ENCODE data around the gene BLOC1S3. TPM values are rescaled to one million over a fixed set of nuclear protein-coding genes. Genes with fewer than 3 reads are reported as not detected.

Gene BLOC1S3
- total and polyA plus RNA-seq, 2 of the 13 experiments (the other 11 are each of a cell fraction or from before 2014, with no cell fraction given): 4.3 to 4.8 TPM

DNA sequence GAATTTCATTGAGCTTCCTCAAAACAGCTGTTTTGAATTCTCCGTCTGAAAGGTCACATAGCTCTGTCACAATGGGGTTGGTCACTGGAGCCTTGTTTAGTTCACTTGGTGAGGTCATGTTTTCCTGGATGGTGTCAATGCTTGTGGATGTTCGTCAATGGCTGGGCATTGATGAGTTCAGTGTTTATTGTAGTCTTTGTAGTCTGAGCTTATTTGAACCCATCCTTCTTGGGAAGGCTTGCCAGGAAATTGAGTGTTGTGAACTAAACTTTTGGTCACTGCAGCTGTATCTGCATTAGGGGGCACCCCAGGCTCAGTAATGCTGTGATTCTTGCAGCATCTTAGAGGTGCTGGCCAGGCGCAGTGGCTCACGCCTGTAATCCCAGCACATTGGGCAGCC lies 22.0 kb downstream of the BLOC1S3 start (continued):
- TF ChIP-seq, protein P1, sequence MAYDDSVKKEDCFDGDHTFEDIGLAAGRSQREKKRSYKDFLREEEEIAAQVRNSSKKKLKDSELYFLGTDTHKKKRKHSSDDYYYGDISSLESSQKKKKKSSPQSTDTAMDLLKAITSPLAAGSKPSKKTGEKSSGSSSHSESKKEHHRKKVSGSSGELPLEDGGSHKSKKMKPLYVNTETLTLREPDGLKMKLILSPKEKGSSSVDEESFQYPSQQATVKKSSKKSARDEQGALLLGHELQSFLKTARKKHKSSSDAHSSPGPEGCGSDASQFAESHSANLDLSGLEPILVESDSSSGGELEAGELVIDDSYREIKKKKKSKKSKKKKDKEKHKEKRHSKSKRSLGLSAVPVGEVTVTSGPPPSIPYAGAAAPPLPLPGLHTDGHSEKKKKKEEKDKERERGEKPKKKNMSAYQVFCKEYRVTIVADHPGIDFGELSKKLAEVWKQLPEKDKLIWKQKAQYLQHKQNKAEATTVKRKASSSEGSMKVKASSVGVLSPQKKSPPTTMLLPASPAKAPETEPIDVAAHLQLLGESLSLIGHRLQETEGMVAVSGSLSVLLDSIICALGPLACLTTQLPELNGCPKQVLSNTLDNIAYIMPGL (CRISPR knock-in tag; IDR thresholded peaks at IDR 0.05; ENCODE audit: borderline replicate concordance in 1 of 2, low read depth in 1 of 2): 0 out of 4 replicates have a peak, but pooled peaks have one; percentile 26 to 32
- TF ChIP-seq ZNF563 (CRISPR knock-in tag; IDR thresholded peaks at IDR 0.05) (no peak), ZNF567 (CRISPR knock-in tag; IDR thresholded peaks at IDR 0.05; ENCODE audit: borderline replicate concordance) (no peak), THAP11 (CRISPR knock-in tag; IDR thresholded peaks at IDR 0.05) (peak; percentile 45; the same call in 1 of the 2 replicates), DMAP1 (CRISPR knock-in tag; IDR thresholded peaks at IDR 0.05) (no peak), HOXA9 (CRISPR knock-in tag; IDR thresholded peaks at IDR 0.05; ENCODE audit: borderline replicate concordance) (no peak), ZNF564 (CRISPR knock-in tag; IDR thresholded peaks at IDR 0.05) (no peak), PHF5A (CRISPR knock-in tag; IDR thresholded peaks at IDR 0.05; ENCODE audit: low read depth, unreplicated experiment) (no peak), EP300 (IDR thresholded peaks at IDR 0.05; ENCODE audit: low read depth in 2 of 2, low read length in 2 of 2) (no peak), EP300 (CRISPR knock-in tag; IDR thresholded peaks at IDR 0.05; ENCODE audit: borderline replicate concordance) (no peak), ATF1 (CRISPR knock-in tag; IDR thresholded peaks at IDR 0.05) (no peak), ZNF605 (CRISPR knock-in tag; IDR thresholded peaks at IDR 0.05) (no peak), MTF2 (CRISPR knock-in tag; IDR thresholded peaks at IDR 0.05; ENCODE audit: borderline replicate concordance) (no peak), NRL (CRISPR knock-in tag; IDR thresholded peaks at IDR 0.05; ENCODE audit: borderline replicate concordance) (no peak), KLF16 (CRISPR knock-in tag; IDR thresholded peaks at IDR 0.05) (no peak), ZNF775 (CRISPR knock-in tag; IDR thresholded peaks at IDR 0.05; ENCODE audit: borderline replicate concordance) (no peak), SIX4 (CRISPR knock-in tag; IDR thresholded peaks at IDR 0.05) (no peak), ZBTB42 (CRISPR knock-in tag; IDR thresholded peaks at IDR 0.05) (no peak), MEIS1 (CRISPR knock-in tag; IDR thresholded peaks at IDR 0.05; ENCODE audit: borderline replicate concordance) (no peak), SNRNP70 (IDR thresholded peaks at IDR 0.05; ENCODE audit: low read depth, low read length) (no peak)
- TF ChIP-seq, protein P2, sequence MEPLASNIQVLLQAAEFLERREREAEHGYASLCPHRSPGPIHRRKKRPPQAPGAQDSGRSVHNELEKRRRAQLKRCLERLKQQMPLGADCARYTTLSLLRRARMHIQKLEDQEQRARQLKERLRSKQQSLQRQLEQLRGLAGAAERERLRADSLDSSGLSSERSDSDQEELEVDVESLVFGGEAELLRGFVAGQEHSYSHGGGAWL (CRISPR knock-in tag; IDR thresholded peaks at IDR 0.05): no peak
- TF ChIP-seq, protein P3, sequence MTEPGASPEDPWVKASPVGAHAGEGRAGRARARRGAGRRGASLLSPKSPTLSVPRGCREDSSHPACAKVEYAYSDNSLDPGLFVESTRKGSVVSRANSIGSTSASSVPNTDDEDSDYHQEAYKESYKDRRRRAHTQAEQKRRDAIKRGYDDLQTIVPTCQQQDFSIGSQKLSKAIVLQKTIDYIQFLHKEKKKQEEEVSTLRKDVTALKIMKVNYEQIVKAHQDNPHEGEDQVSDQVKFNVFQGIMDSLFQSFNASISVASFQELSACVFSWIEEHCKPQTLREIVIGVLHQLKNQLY (CRISPR knock-in tag; IDR thresholded peaks at IDR 0.05): no peak
- TF ChIP-seq, protein P4, sequence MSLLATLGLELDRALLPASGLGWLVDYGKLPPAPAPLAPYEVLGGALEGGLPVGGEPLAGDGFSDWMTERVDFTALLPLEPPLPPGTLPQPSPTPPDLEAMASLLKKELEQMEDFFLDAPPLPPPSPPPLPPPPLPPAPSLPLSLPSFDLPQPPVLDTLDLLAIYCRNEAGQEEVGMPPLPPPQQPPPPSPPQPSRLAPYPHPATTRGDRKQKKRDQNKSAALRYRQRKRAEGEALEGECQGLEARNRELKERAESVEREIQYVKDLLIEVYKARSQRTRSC (CRISPR knock-in tag; IDR thresholded peaks at IDR 0.05; ENCODE audit: low read depth): no peak
- TF ChIP-seq, protein P5, sequence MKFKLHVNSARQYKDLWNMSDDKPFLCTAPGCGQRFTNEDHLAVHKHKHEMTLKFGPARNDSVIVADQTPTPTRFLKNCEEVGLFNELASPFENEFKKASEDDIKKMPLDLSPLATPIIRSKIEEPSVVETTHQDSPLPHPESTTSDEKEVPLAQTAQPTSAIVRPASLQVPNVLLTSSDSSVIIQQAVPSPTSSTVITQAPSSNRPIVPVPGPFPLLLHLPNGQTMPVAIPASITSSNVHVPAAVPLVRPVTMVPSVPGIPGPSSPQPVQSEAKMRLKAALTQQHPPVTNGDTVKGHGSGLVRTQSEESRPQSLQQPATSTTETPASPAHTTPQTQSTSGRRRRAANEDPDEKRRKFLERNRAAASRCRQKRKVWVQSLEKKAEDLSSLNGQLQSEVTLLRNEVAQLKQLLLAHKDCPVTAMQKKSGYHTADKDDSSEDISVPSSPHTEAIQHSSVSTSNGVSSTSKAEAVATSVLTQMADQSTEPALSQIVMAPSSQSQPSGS (CRISPR knock-in tag; IDR thresholded peaks at IDR 0.05): 0 out of 2 replicates have a peak, but pooled peaks have one; percentile 17
- TF ChIP-seq, protein P6, sequence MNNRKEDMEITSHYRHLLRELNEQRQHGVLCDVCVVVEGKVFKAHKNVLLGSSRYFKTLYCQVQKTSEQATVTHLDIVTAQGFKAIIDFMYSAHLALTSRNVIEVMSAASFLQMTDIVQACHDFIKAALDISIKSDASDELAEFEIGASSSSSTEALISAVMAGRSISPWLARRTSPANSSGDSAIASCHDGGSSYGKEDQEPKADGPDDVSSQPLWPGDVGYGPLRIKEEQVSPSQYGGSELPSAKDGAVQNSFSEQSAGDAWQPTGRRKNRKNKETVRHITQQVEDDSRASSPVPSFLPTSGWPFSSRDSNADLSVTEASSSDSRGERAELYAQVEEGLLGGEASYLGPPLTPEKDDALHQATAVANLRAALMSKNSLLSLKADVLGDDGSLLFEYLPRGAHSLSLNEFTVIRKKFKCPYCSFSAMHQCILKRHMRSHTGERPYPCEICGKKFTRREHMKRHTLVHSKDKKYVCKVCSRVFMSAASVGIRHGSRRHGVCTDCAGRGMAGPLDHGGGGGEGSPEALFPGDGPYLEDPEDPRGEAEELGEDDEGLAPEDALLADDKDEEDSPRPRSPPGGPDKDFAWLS (CRISPR knock-in tag; IDR thresholded peaks at IDR 0.05; ENCODE audit: borderline replicate concordance): no peak

Measured in HepG2 (cell line).